Mesenchymal stem cell (in vitro differentiated cells and primary cell): ENCODE measurements around the gene MCRIP2.

Source experiments
- DNase-seq: peaks from one replicate; pipeline ENCODE4 v3.0.0-alpha.2; 2013
- H2AFZ ChIP-seq: one replicate; pipeline ENCODE4 v1.6.1; 2013; ENCODE audit warnings: low read depth, mild to moderate bottlenecking, control low read depth, inconsistent platforms, low read length, moderate library complexity
- H2AK5ac ChIP-seq: 2 replicates; pipeline ENCODE4 v1.6.1; 2013; ENCODE audit warnings: low read length, moderate library complexity, mild to moderate bottlenecking, inconsistent platforms; ENCODE audit not compliant: severe bottlenecking
- H2BK120ac ChIP-seq: one replicate; pipeline ENCODE4 v1.6.1; 2013; ENCODE audit warnings: low read depth, mild to moderate bottlenecking, inconsistent platforms, low read length, moderate library complexity
- H2BK12ac ChIP-seq, 2 experiments: one replicate each; pipeline ENCODE4 v1.6.1; 2013; ENCODE audit warnings: inconsistent platforms in 2 of 2, low read length in 2 of 2, mild to moderate bottlenecking in 2 of 2, moderate library complexity in 2 of 2, control low read depth in 1 of 2
- H2BK15ac ChIP-seq: one replicate; pipeline ENCODE4 v1.6.1; 2013; ENCODE audit warnings: mild to moderate bottlenecking, low read depth, inconsistent platforms; ENCODE audit not compliant: poor library complexity, severe bottlenecking
- H2BK5ac ChIP-seq: 2 replicates; pipeline ENCODE4 v1.6.1; 2013; ENCODE audit warnings: low read depth, mild to moderate bottlenecking, low read length, control low read depth, inconsistent platforms; ENCODE audit not compliant: poor library complexity, severe bottlenecking
- H3K14ac ChIP-seq, 2 experiments: one replicate each; pipeline ENCODE4 v1.6.1; 2013; ENCODE audit warnings: inconsistent platforms in 2 of 2, low read length in 2 of 2, control low read depth in 1 of 2, mild to moderate bottlenecking in 1 of 2, moderate library complexity in 1 of 2
- H3K18ac ChIP-seq, 2 experiments: one replicate each; pipeline ENCODE4 v1.6.1; 2013; ENCODE audit warnings: inconsistent platforms in 2 of 2, low read length in 2 of 2, control low read depth in 1 of 2, low read depth in 1 of 2, mild to moderate bottlenecking in 1 of 2
- H3K23ac ChIP-seq, 2 experiments: one replicate each; pipeline ENCODE4 v1.6.1; 2013; ENCODE audit warnings: inconsistent platforms in 2 of 2, low read length in 2 of 2, mild to moderate bottlenecking in 2 of 2, moderate library complexity in 2 of 2, control low read depth in 1 of 2
- H3K27ac ChIP-seq: 2 replicates; pipeline ENCODE4 v1.5.1; 2013; ENCODE audit warnings: mild to moderate bottlenecking, moderate library complexity, low read length, control low read depth, inconsistent platforms; ENCODE audit not compliant: poor library complexity, severe bottlenecking
- H3K27me3 ChIP-seq, 2 experiments: 2 replicates each; pipeline versions ENCODE4 v1.6.1 to v1.7.0; 2013; ENCODE audit warnings: low read length in 2 of 2, mild to moderate bottlenecking in 2 of 2, moderate library complexity in 2 of 2, control low read depth in 1 of 2, inconsistent platforms in 1 of 2; ENCODE audit not compliant: control insufficient read depth in 1 of 2, insufficient read depth in 1 of 2
- H3K36me3 ChIP-seq, 2 experiments: 2 replicates each; pipeline versions ENCODE4 v1.6.1 to v1.7.0; 2013; ENCODE audit warnings: low read length in 2 of 2, control low read depth in 1 of 2, inconsistent platforms in 1 of 2, low read depth in 1 of 2, mild to moderate bottlenecking in 1 of 2; ENCODE audit not compliant: insufficient read depth in 2 of 2, control insufficient read depth in 1 of 2
- H3K4ac ChIP-seq, 2 experiments: one replicate each; pipeline ENCODE4 v1.6.1; 2013; ENCODE audit warnings: inconsistent platforms in 2 of 2, low read length in 2 of 2, mild to moderate bottlenecking in 2 of 2, moderate library complexity in 2 of 2, control low read depth in 1 of 2, low read depth in 1 of 2
- H3K4me1 ChIP-seq: 2 replicates; pipeline ENCODE4 v1.6.1; 2013; ENCODE audit warnings: low read depth, low read length, control low read depth; ENCODE audit not compliant: control insufficient read depth, insufficient read depth
- H3K4me2 ChIP-seq: 2 replicates; pipeline ENCODE4 v1.6.1; 2013; ENCODE audit warnings: low read length, mild to moderate bottlenecking, inconsistent platforms; ENCODE audit not compliant: poor library complexity, severe bottlenecking
- H3K4me3 ChIP-seq, 2 experiments: 2 replicates each; pipeline versions ENCODE4 v1.5.1 to v1.7.0; 2013; ENCODE audit warnings: low read length in 2 of 2, mild to moderate bottlenecking in 2 of 2, control low read depth in 1 of 2, low read depth in 1 of 2; ENCODE audit not compliant: insufficient read depth in 1 of 2
- H3K79me1 ChIP-seq: replicated peaks from 2 replicates; pipeline ENCODE4 v1.6.1; 2013; ENCODE audit warnings: mild to moderate bottlenecking, control low read depth, low read length, inconsistent platforms; ENCODE audit not compliant: poor library complexity, severe bottlenecking
- H3K9ac ChIP-seq: 2 replicates; pipeline ENCODE4 v1.7.0; 2013; ENCODE audit warnings: mild to moderate bottlenecking, low read length, moderate library complexity
- H3K9me3 ChIP-seq: 2 replicates; pipeline ENCODE4 v1.7.0; 2013; ENCODE audit warnings: mild to moderate bottlenecking, low read length; ENCODE audit not compliant: control insufficient read depth
- H4K8ac ChIP-seq: one replicate; pipeline ENCODE4 v1.6.1; 2013; ENCODE audit warnings: inconsistent platforms, mild to moderate bottlenecking, low read length, moderate library complexity
- H4K91ac ChIP-seq: one replicate; pipeline ENCODE4 v1.6.1; 2013; ENCODE audit warnings: mild to moderate bottlenecking, low read length, inconsistent platforms
- WGBS: methylation state at CpG from one replicate; pipeline ENCODE4 v1.1.7; 2013; ENCODE audit warnings: mixed read lengths; 5-methylcytosine and 5-hydroxymethylcytosine counted together

The MCRIP2 gene

DNA sequence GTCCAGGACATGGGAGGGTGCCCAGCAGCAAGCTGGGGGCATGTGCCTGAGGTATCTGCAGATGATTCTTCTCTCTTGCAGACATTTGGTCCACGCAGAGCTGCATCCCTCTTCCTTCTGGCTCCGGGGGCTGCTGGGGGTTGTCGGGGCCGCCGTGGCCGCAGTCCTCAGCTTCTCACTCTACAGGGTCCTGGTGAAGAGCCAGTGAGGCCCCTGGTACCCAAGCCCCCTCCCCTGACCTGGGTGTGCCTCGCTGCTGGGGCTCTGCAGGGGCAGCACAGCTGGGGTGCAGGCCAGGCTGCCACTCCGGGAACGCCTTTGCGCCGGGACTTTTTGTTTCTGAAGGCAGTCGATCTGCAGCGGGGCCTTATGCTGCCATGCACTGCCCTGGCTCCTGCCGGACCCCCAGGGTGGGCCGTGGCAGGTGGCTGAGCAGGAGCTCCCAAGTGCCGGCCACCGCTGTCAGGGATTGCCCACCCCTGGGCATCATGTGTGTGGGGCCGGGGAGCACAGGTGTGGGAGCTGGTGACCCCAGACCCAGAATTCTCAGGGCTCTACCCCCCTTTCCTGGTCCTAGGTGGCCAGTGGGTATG is 31.9 kb downstream of the MCRIP2 start:
- no peak overlapping the region for H3K23ac ChIP-seq
- no peak overlapping the region for H3K4me2 ChIP-seq
- DNase-seq: no peak
- H3K9me3 ChIP-seq: no peaks in the 10 kb centered on the region
- H2AFZ ChIP-seq: no peak overlapping the region
- H2BK120ac ChIP-seq: no peak overlapping the region
- no peak overlapping the region for H2BK12ac ChIP-seq
- no peak overlapping the region for H3K4ac ChIP-seq
- peaks cover 41% of the 10 kb centered on the region for H3K4me1 ChIP-seq
- H4K91ac ChIP-seq: no peak overlapping the region
- H3K27ac ChIP-seq: no peak overlapping the region
- H3K9ac ChIP-seq: no peak overlapping the region
- H2BK15ac ChIP-seq: peak overlapping the region; percentile 8
- no peak overlapping the region for H3K18ac ChIP-seq
- no peak overlapping the region for H2AK5ac ChIP-seq
- WGBS: 97% methylated on average over 17 of the region's 18 CpGs
- no peak overlapping the region for H2BK5ac ChIP-seq
- no peaks in the 10 kb centered on the region for H3K27me3 ChIP-seq
- no peak overlapping the region for H4K8ac ChIP-seq
- no peak overlapping the region for H3K4me3 ChIP-seq
- H3K79me1 ChIP-seq: peaks cover 23% of the 10 kb centered on the region
- no peak overlapping the region for H3K14ac ChIP-seq
- peaks cover 41 to 74% of the 10 kb centered on the region in 2 experiments for H3K36me3 ChIP-seq

- H2BK5ac ChIP-seq: no peak overlapping the region
- peaks cover 41 to 69% of the 10 kb centered on the region in 2 experiments for H3K36me3 ChIP-seq
- no peaks in the 10 kb centered on the region for H3K9me3 ChIP-seq
- peaks cover 21% of the 10 kb centered on the region for H3K79me1 ChIP-seq
- H4K91ac ChIP-seq: no peak overlapping the region
- H3K27me3 ChIP-seq: no peaks in the 10 kb centered on the region
- no peak overlapping the region for H3K9ac ChIP-seq
- H4K8ac ChIP-seq: no peak overlapping the region
- no peak overlapping the region for H3K4ac ChIP-seq
- H2BK15ac ChIP-seq: no peak overlapping the region
- H3K14ac ChIP-seq: no peak overlapping the region
- H2BK120ac ChIP-seq: no peak overlapping the region
- no peak overlapping the region for H3K4me3 ChIP-seq
- H2AK5ac ChIP-seq: no peak overlapping the region
- no peak overlapping the region for H3K18ac ChIP-seq
- H2BK12ac ChIP-seq: no peak overlapping the region
- no peak for DNase-seq
- 90% methylated on average over 22 of the region's 22 CpGs for WGBS
- no peak overlapping the region for H3K27ac ChIP-seq
- H2AFZ ChIP-seq: no peak overlapping the region
- H3K4me1 ChIP-seq: peaks cover 43% of the 10 kb centered on the region
- no peak overlapping the region for H3K23ac ChIP-seq
- no peak overlapping the region for H3K4me2 ChIP-seq
These were observed 32.7 kb downstream of the MCRIP2 start for GRCh38 chr16:674214-674881.

DNA sequence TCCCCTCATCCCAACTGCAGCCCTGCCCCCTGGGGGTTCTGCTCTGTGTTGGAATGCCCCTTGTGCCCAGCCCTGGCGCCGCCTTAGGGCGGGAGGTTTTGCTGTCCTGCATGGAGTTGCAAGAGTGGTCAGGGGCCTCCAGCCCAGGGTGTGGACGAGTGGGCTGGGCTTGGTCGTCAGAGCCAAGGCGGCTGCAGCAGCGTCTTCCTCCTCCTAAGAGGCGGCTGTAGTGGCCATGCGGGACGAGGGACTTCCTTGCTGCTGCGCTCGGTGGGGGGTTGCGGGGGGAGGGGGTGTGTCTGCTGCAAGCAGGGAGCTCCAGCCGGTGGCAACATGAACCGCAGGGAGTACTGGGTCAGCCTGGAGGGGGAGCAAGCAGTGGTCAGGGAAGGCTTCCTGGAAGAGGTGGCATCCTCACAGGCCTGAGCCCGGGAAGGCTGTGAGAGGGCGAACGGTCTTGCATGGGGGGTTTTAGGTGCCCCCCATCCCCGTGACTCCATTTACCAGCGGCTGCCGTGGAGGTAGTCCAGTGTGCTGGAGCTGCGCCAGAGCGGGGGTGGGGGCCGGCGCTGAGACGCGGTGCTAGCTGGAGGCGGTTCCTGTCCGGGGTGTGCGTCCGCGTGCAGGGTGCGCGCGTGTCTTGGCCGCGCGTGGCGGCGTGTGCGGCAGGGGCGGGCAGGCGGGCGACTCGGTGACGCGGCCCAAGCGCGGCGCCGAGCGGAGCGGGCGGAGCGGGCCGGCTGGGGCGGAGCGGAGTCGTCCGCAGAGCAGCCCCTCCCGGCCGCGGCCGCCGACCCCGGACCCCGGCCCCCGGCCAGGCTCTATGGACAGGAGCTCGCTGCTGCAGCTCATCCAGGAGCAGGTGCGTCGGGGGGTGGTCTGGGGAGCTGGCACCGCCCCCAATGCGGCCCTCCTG is 33.6 kb downstream of the MCRIP2 start, which contains the start of gene RHBDL1:
Gene RHBDL1, plus strand, starts transcription at position 704 of the 916 bp plus-strand sequence. Its CDS starts 120 bp downstream, at position 824.
- Histone ChIP-seq H3K9ac (peak within 1 kb of the TSS; percentile 38), H3K23ac (no peak within 1 kb of the TSS), H3K4me2 (peak within 1 kb of the TSS; percentile 89), H3K18ac (peak within 1 kb of the TSS; percentile 48 to 85), H3K79me1 (peaks cover 16% of the 10 kb centered on the region), H3K27ac (no peak within 1 kb of the TSS), H2BK5ac (no peak within 1 kb of the TSS), H3K9me3 (no peaks in the 10 kb centered on the region), H3K36me3 (peaks cover 32 to 60% of the 10 kb centered on the region in 2 experiments), H4K91ac (peak within 1 kb of the TSS; percentile 43), H3K4ac (peak within 1 kb of the TSS in 1 of 2 experiments; percentile 64), H2AK5ac (no peak within 1 kb of the TSS), H2BK15ac (peak within 1 kb of the TSS; percentile 75), H3K27me3 (no peaks in the 10 kb centered on the region), H3K4me3 (peak within 1 kb of the TSS; percentile 48 to 75), H3K14ac (peak within 1 kb of the TSS in 1 of 2 experiments; percentile 69), H2BK120ac (peak within 1 kb of the TSS; percentile 39), H2BK12ac (no peak within 1 kb of the TSS), H2AFZ (no peak within 1 kb of the TSS), H3K4me1 (peaks cover 44% of the 10 kb centered on the region), H4K8ac (peak within 1 kb of the TSS; percentile 53)
- WGBS: 8% methylated on average over 39 of the region's 73 CpGs
- DNase-seq: peak; percentile 64
